HG02678 (cell line): ENCODE data around the gene SPG21.

Source experiments
- ATAC-seq: cut with Tn5 transposase; IDR thresholded peaks from one replicate; pipeline ENCODE4 v1.9.1; 2021; ENCODE audit warnings: mild to moderate bottlenecking, moderate library complexity; ENCODE audit not compliant: unreplicated experiment

The SPG21 gene

DNA sequence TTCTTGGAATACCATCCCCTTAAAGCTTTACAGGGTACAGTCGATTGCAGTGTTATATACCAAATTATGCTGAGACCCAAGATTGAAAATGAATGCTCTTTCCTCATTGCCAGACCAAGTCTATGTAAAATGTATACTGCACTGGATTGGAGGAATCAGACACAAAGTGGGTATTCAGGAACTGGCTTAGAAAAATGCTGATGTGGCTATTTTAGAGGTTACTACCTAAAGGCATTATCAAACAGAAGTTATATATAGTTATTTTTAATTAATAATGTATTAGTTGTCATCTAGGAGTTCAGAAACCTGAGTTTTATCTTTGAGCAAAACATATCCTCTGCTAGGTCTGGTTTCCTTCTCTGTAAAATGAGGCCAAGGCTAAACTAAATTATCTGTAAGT lies 3.6 kb upstream of the SPG21 start:
- ATAC-seq, result no peak

DNA sequence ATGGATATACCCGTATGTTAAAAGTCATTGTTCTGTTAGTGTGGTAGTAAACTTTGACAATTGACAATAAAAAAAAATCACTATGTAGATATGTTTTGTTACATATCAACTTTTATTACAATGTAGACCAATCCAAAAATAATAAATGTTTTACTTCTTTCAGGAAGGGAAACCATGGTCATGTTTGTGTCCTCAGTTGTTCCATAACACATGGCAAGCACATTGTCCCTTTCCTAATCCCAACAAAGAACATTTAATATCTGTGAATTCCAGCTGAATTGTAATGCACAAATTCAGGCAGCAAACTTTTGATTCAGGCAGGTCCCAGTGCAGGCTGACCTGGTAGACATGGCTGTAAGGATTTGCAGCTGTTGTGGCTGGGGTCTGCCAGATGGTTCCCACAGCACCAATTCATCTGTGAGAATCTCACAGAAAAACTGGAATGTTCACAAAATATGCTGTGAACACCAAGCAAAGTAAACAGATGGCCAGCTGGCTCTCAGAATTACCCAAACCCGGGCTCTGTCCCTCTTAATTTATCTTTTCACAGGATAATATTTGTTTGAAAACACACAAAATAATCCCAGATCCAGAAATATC lies 1.9 kb upstream of the SPG21 start:
- ATAC-seq, result no peak

DNA sequence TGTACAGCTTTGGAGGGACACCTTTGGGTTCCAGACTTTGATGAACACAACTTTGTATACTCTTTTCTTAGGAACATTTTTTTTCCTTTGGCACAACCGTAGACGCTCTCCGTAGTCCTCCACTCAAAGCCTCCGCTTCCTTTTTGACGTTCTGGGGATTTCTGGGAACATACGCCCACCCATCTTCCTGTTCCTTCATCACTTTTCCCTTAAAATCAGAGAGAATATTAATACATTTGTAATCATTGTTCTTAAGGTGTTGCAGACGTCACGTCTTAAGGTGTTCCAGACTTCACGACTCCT lies 405 bp upstream of the SPG21 start:
- ATAC-seq, result no peak

DNA sequence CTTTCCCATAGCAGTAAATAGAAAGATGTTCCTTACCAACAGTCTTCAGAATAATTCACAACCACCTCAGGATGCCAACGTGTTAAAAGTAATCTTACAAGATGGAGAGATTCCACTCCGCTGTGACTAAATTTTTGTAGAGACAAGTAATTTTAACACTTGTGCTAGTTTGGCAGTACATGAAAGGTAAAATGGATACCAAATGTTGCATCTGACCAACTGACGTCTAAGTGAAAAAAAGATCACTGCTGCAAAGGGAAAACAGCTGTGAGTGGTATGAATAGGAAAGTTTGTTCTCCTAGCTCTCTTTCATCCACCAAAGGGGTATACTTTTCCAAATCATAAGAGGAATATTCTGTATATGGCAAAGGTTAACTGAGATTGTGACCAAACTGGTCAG lies 2.6 kb downstream of the SPG21 start:
- ATAC-seq, result no peak

DNA sequence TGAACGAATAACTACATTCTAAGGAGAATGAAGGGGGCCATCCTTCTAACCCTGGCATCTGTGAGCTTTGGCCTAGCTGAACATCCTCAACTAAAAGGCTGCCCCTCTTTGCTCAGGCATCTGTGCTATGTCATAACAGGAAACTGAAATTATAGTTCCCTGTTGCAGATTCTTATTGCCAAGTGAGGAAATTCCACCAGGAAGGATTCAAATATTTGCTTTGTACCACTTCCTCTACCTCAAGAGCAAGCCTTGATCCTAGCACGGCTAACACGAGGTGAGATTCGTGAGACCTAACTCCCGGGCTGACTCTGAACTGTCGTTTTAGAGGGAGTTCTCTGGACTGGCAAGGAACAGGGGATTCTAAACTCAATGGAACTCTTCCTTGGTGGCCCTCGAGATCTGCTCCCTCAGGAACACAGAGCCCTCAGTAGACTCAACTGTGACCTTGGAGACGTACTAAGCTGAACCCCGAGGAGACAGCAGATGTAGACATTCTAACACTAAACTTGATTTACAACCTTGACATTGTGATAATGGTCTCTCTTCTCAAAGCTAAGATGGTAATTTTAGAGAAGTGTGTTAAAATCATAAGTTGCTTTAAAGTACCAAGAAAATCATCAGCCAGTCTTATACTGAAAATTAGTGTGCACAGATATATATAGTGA lies 4.2 kb downstream of the SPG21 start:
- ATAC-seq, result no peak

DNA sequence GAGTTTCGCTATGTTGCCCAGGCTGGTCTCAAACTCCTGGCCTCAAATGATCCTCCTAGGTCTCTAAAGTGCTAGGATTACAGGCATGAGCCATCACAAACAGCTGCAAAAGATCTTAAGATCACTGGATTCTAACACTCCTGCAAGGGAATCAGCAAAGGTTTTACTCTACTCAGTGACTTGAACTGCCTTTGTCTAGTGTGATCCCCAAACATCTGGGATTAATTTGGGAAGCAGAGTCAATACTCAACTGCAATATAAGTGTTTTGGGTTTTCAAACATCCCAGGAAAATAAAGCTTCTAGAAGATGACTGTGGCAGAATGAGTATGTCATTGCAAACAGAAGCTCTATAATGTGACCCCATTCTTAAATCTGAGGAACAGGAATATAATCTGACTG lies 7.2 kb downstream of the SPG21 start:
- no peak for ATAC-seq

DNA sequence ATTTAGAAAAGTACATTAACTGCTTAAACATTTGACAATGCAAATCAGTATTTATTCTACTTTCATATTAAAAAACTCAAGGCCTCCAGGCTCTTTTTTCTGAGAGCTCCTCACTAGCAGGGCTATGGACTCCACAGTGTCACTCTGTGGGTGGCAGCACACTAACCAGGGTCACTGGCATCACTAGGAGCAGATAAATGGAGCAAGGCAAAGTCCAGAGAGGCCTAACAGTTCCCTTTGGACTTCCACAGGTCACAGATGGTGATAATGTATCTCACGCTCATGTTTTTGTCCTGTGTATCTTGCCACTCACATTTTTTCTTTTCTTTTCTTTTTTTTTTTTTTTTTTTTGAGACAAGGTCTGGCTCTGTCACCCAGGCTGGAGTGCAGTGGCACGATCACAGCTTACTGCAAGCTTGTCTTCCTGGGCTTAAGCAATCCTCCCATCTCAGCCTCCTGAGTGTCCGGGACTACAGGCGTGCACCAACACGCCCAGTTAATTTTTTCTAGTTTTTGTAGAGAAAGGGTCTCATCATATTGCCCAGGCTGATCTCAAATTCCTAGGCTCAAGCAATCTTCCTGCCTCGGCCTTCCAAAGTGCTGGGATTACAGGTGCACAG lies 7.8 kb downstream of the SPG21 start:
- ATAC-seq, result no peak

DNA sequence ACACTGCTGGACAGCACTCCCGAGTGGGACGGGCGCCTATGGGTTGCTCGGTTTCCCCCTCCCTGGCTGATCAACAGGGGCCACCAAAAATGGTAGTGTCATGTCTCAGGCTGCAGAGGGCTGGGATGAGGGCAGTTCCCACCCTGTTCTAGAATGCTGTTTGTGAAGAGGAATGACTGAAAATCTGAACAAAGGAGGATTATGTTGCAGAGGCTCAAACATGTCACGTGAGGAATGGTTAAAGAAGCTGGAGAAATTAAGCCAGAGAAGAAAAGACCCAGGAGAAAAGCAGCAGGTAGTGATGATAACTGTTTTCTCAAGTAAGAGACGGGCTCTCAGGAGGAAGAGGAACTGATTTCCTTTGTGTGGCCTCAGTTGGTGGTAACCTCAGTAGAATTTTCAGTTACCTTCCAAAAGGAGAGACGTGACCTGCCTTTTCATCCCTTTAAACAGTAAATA lies 10.4 kb downstream of the SPG21 start:
- ATAC-seq, result no peak

DNA sequence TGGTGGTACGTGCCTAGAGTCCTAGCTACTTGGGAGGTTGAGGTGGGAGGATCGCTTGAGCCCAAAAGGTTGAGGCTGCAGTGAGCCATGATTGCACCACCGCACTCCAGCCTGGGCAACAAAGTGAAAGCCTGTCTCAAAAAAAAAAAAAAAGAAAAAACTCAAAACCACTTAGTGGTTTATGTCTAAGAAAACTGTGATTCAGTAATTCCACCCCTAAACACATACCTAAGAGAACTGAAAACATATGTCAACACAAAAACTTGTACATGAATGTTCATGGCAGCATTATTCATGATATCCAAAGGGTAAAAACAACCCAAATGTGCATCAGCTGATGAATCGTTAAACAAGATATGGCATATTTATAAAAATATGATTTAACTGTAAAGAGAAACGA lies 14.3 kb downstream of the SPG21 start:
- ATAC-seq, result no peak

DNA sequence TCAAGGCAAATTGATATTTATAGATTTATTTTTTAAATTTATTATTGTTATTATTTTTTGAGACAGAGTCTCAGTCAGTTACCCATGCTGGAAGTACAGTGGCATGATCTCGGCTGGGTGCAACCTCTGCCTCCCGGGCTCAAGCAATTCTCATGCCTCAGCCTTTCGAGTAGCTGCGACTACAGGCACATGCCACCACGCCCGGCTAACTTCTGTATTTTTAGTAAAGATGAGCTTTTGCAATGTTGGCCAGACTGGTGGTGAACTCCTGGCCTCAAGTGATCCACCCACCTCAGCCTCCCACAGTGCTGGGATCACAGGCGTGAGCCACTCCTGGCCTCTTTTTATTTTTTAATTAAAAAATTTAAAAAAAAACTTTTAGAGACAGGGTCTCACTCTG lies 19.0 kb downstream of the SPG21 start:
- ATAC-seq, result no peak

DNA sequence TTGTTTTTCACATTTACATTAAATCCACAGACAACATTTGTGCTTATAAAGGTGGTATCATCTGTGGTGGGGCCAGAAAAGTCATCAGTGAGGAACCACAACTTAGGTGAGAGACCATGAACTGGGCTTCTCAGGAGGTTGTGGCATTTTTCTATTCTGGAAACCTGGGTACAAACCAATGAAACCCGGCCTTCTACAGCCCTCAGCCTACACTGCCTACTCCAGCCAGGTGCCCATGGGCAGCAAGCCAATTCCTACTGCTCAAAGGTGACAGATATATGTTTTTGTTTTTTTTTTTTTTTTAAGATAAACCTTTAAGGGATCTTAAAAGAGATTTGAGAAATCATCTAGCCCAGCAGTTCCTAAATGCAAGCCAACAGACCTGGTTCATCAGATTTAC lies 20.3 kb downstream of the SPG21 start:
- no peak for ATAC-seq

DNA sequence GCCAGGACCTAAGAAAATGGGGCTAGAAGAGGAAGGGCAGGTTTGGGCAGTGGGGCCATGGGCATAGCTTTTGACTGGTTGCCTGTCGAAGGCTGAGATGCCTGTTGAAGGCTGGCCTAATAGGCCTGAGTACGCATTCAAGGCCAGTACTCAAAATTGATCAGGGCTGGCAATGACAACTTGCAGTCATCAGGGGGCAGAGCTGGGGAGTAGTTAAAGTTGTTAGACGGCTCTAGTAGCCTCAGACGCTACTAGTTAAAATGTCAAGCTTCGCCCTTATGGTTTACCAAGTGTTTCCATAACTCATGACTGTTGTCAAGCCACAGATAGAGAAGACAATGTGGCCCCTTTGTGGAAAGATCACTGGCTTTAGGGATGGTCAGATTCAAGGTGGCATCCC lies 28.7 kb downstream of the SPG21 start:
- no peak for ATAC-seq

DNA sequence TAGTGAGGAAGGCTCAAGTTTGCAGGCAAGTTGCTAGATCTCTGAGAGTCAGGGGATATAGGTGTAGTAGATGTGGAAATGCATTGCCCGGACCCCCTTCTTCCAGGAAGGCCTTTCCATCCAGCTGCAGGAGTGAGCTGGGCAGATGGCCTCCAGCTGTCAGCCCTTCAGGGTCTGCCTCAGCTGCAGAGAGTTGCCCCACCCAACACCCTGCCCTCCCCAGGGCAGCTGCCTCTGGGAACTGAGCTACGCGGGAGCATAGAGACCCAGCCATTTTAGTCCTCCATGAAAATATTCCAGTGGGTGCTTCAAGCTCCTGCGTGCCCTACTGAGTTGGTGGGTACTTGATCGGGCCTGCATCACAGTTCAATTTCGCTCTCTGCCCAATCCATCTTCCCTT lies 29.6 kb downstream of the SPG21 start:
- ATAC-seq, result no peak

DNA sequence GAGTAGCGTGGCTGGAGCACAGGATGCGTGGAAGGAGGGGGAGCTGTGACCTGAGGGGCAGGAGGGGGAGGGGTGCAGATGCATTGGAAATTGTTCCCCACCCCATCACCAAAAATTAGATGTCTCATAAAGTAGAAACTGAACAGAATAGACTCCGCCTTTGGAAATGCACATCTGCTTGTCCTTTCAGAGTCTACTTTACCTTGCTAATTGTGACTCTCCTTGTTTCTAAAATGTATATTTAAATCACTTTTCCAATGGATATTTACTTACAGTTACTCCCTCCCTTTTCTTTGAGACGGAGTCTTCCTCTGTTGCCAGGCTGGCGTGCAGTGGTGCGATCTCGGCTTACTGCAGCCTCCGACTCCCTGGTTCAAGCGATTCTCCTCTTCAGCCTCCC lies 30.6 kb downstream of the SPG21 start:
- ATAC-seq, result no peak

DNA sequence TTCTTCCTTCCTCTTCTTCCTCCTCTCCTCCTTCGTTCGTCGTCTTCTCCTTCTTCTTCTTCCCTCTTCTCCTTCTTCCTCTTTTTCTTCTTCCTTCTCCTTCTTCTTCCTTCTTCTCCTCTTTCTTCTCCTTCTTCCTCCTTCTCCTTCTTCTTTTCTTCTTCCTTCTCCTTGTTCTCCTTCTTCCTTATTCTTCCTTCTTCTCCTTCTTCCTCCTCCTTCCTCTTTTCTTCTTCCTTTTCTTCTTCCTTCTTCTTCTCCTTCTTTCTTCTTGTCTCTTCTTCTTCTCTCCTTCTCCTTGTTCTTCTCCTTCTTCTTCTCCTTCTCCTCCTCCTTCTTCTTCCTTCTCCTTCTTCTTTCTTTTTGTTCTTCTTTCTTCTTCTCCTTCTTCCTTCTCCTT lies 35.3 kb downstream of the SPG21 start:
- ATAC-seq, result no peak

DNA sequence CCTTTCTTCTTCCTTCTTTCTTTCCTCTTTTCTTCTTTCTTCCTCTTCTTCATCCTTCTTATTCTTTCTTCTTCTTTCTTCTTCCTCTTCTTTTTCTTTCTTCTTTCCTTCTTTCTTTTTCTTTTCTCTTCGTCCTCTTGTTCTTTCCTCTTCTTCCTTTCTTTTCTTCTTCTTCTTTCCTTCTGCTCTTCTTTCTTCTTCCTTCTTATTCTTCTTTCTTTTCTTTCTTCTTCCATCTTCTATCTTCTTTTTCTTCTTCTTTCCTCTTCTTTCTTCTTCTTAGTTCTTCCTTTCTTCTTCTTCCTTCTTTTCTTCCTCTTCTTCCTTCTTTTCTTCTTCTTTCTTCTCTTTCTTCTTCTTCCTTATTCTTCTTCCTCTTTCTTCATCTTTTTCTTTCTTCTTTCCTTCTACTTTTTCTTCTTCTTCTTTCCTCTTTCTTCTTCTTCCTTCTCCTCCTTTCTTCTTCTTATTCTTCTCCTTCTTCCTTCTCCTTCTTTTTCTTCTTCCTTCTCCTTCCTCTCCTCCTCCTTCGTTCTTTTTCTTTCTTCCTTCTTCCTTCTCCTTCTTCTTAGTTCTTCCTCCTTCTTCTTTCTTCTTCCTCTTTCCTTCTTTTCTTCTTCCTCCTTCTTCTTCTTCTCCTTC lies 37.8 kb downstream of the SPG21 start:
- no peak for ATAC-seq

DNA sequence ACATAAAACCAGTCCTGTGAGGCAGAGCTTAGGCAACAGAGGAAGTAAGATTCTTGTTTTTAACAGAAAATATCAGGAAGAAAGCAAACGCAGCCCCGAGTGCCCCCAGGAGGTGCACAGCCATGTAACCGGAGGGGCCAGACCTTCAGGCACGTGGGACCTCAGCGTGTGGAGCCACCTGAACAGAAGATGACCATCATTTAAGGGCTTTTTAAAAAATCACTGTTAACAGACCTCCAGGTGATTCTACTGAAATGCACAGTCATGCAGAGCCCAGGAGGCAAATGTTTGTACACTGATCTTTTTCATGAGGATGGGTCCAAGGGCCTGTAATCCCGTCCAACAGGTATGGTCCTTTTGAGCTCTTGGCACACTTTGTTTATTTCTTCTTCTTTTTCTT lies 38.8 kb downstream of the SPG21 start:
- no peak for ATAC-seq

DNA sequence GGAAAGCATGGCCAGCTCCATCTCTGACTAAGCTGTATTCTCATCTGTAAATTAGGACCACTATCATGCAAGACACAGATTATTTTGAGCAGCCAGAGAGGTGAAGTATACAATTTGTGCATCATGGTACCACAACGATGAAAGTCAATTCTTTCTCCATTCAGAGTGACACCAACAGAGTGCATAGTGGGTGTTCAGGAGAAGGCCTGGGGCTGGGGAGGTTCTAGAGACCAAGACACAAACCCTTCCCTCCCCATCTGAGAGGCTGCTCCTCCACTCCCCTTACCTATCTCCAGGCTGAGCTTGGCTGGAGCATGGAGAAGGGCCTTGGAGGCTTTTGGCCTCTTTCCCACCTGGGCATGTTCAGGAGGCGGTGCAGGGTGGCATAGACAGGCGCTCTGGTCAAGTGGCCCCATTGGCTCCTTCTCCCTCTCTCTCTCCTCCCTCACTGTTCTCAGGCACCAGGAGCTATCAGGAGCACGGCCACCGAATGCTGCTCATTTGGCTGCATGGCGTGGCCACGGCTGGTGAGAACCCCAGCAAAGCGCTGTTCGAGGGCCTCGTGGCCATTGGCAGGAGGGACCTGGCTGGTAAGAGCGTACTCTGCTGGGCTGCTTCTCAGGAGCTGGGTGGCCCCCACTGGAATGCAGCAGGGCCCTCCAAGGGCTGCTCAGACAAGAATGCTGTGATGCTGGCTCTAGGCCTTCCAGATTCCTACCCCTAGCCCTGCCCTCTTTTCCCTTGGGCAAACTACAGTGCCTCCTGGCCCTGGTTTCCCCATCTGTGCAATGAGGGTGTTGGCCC lies 40.1 kb downstream of the SPG21 start:
- ATAC-seq, result no peak

DNA sequence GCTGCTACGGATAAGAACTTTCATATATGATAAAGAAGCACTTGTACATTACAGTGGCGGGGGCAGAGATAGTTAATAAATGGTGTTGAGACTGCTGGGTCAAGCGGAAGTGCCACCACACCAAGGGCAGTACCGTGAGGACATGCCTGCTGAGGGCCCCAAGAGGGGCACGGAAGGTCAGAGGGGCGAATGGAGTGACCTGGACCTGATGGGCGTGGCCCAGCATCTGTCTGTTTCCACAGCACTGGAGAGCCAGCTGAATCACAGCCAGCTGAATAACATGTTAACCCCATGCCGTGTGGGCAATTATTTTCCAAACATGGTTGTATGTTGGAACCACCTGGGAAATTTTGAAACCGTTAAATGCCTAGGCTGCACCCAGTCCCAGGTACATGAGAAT lies 40.8 kb downstream of the SPG21 start:
- ATAC-seq, result no peak

DNA sequence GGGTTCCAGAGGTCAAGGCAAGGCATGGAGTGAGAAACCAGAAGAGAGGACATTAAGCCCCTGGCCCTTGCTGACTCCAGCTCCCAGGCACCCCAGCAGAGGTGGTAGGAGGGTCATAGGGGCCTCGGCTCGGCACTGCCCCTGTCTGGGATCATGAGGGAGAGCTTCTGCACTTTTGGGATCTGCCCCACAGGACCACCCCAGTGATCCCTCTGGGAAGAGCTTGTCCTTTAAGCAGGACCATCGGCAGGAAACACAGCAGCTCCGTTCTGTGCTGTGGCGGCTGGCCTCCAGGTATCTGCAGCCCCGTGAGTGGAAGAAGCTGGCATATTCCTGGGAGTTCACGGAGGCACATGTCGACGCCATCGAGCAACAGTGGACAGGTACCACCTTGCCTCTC lies 42.5 kb downstream of the SPG21 start:
- no peak for ATAC-seq

DNA sequence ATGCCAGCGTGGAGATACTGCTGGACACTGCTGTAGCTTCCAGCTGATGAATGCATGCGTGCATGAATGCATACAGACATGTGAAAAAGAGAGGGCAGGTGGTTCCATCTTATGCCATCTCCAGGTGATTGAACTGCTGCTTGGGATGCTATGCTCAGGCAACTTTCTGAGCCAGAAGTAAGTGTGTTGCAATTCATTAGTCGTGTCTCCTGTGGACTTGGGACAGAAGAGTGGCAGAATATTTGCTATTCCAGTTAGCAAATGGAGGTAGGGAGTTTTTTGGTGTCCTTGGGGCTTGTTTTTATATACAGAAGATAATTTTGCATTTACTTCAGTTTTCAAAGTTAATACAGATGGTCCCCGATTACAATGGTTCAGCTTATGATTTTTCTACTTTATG lies 44.8 kb downstream of the SPG21 start:
- ATAC-seq, result no peak
